K562 (cell line): ENCODE data around the gene SRBD1. TPM values are rescaled to one million over a fixed set of nuclear protein-coding genes. Genes with fewer than 3 reads are reported as not detected.

Experiments
- ATAC-seq: fragments of 200-7000 bp; cut with Tn5 transposase; 3 replicates; pipeline ENCODE4 v1.9.1; 2020; ENCODE audit warnings: moderate library complexity
- BruUV-seq: library from RNA; stranded (reverse); fragments of 400-500 nt; replicated peaks from 2 replicates; lab custom pipeline; 2021; lab: Mats Ljungman, UMichigan
- CTCF ChIA-PET: fragments of 300-600 bp; formaldehyde crosslinking; extraction: SDS; loops from one replicate; lab custom pipeline; 2021; ENCODE audit warnings: low intra/inter-chr PET ratio; lab: Yijun Ruan, JAX
- POLR2A ChIA-PET: fragments of 300-600, 350-650 bp; sonication (Branson Sonifier 250); formaldehyde crosslinking; extraction: SDS; loops from one replicate; lab custom pipeline; 2021; ENCODE audit warnings: antibody characterized with exemption, inconsistent platforms; lab: Yijun Ruan, JAX
- DNase-seq, 4 experiments: peaks; one replicate each; pipeline versions ENCODE4 v3.0.0 to v3.0.0-alpha.2; 2011 to 2018; ENCODE audit warnings: low spot score in 3 of 4, mixed read lengths in 3 of 4; ENCODE audit errors: extremely low read depth in 1 of 4
- FAIRE-seq: peaks from 2 replicates; lab custom pipeline; 2011; peaks lifted over from hg19 to GRCh38; lab: Jason Lieb, UNC
- H2AFZ ChIP-seq: 2 replicates; pipeline ENCODE4 v1.6.0; 2011; ENCODE audit warnings: low read depth, low read length, control low read depth, inconsistent platforms
- H3K27ac ChIP-seq: fragments of 200-600 bp; 3 replicates; pipeline ENCODE4 v1.8.0; 2011; ENCODE audit warnings: low read depth, mild to moderate bottlenecking, control low read depth, inconsistent platforms, low read length, moderate library complexity, mixed read lengths; ENCODE audit errors: extremely low read depth
- H3K27me3 ChIP-seq, 2 experiments: fragments of 300-600 bp in 1 of 2; 2 replicates in 1 of 2; 3 replicates in 1 of 2; pipeline versions ENCODE4 v1.6.0 to v1.8.0; 2011; ENCODE audit warnings: inconsistent platforms in 2 of 2, low read length in 2 of 2, mild to moderate bottlenecking in 1 of 2, mixed read lengths in 1 of 2, moderate library complexity in 1 of 2; ENCODE audit not compliant: control insufficient read depth in 2 of 2, insufficient read depth in 2 of 2
- H3K36me3 ChIP-seq: fragments of 300-600 bp; 3 replicates; pipeline ENCODE4 v1.8.0; 2011; ENCODE audit warnings: mild to moderate bottlenecking, low read length, inconsistent platforms; ENCODE audit not compliant: control insufficient read depth, insufficient read depth
- H3K4me1 ChIP-seq, 2 experiments: fragments of 200-600 bp in 1 of 2; replicated peaks in 1 of 2; 2 replicates in 1 of 2; 3 replicates in 1 of 2; pipeline versions ENCODE4 v1.5.1 to v1.8.0; 2011; ENCODE audit warnings: inconsistent platforms in 2 of 2, low read length in 2 of 2, mild to moderate bottlenecking in 1 of 2, mixed read lengths in 1 of 2, moderate library complexity in 1 of 2; ENCODE audit not compliant: control insufficient read depth in 2 of 2, insufficient read depth in 2 of 2
- H3K4me2 ChIP-seq: 2 replicates; pipeline ENCODE4 v1.6.1; 2011; ENCODE audit warnings: low read length, control low read depth, inconsistent platforms, mixed read lengths; ENCODE audit not compliant: insufficient read depth
- H3K4me3 ChIP-seq: fragments of 200-600 bp; sonication (generic), shearing (Covaris generic); 2 replicates; pipeline ENCODE4 v1.5.1; 2016; ENCODE audit warnings: control low read depth, inconsistent platforms
- H3K79me2 ChIP-seq: fragments of 200-600 bp; 3 replicates; pipeline ENCODE4 v1.8.0; 2011; ENCODE audit warnings: low read length, inconsistent platforms; ENCODE audit not compliant: control insufficient read depth, insufficient read depth
- H3K9ac ChIP-seq, 2 experiments: 2 replicates each; pipeline versions ENCODE4 v1.6.0 to v1.6.1; 2011; ENCODE audit warnings: low read depth in 2 of 2, low read length in 2 of 2, control low read depth in 1 of 2, inconsistent platforms in 1 of 2, mild to moderate bottlenecking in 1 of 2, mixed read lengths in 1 of 2; ENCODE audit not compliant: insufficient read depth in 1 of 2
- H3K9me1 ChIP-seq: one replicate; pipeline ENCODE4 v1.6.0; 2011; ENCODE audit warnings: inconsistent platforms, mild to moderate bottlenecking, low read length, moderate library complexity; ENCODE audit not compliant: control insufficient read depth, insufficient read depth
- H3K9me3 ChIP-seq: replicated peaks from 2 replicates; pipeline ENCODE4 v1.5.1; 2011; ENCODE audit warnings: low read depth, low read length, inconsistent platforms; ENCODE audit not compliant: control insufficient read depth, insufficient read depth
- H4K20me1 ChIP-seq: replicated peaks from 2 replicates; pipeline ENCODE4 v1.6.1; 2011; ENCODE audit warnings: low read length, inconsistent platforms, mixed read lengths; ENCODE audit not compliant: control insufficient read depth, insufficient read depth
- CBX3 ChIP-seq, 2 experiments: IDR thresholded peaks; 1 replicate in 1 of 2; 2 replicates in 1 of 2; pipeline ENCODE4 v1.6.1; 2012; ENCODE audit warnings: inconsistent platforms in 2 of 2, low read length in 2 of 2, borderline replicate concordance in 1 of 2, control low read depth in 1 of 2
- CSDE1 ChIP-seq, 2 experiments: fragments of 450-650 bp; IDR thresholded peaks; 2 replicates each; pipeline ENCODE4 v1.6.1; 2016; ENCODE audit warnings: mild to moderate bottlenecking in 1 of 2
- CXXC5 ChIP-seq: fragments of 250-450 bp; sonication (Bioruptor Pico); IDR thresholded peaks from 2 replicates; pipeline ENCODE4 v1.8.0; 2022; ENCODE audit warnings: inconsistent platforms, mild to moderate bottlenecking, moderate library complexity
- ELF1 ChIP-seq: fragments of 200-800 bp; sonication (Bioruptor generic); IDR thresholded peaks from 2 replicates; pipeline ENCODE4 v1.6.1; 2016; ENCODE audit warnings: missing genetic modification characterization, missing compliant biosample characterization
- EWSR1 ChIP-seq: fragments of 450-650 bp; IDR thresholded peaks from 2 replicates; pipeline ENCODE4 v1.6.1; 2018; ENCODE audit warnings: borderline replicate concordance, mild to moderate bottlenecking, low read depth, moderate library complexity; ENCODE audit not compliant: partially characterized antibody
- FOXK2 ChIP-seq, 2 experiments: fragments of 450-650 bp; IDR thresholded peaks in 1 of 2; conservative IDR thresholded peaks in 1 of 2; 2 replicates each; pipeline ENCODE4 v1.6.1; 2016; ENCODE audit warnings: low read depth in 2 of 2, mild to moderate bottlenecking in 1 of 2
- FOXM1 ChIP-seq, 2 experiments: fragments of 450-650 bp in 1 of 2; sonication (generic) in 1 of 2; formaldehyde crosslinking in 1 of 2; IDR thresholded peaks; 2 replicates each; pipeline versions ENCODE4 v1.6.1 to v1.9.0; 2017 to 2022; ENCODE audit warnings: low read depth in 2 of 2, mild to moderate bottlenecking in 2 of 2, missing genetic modification reagents in 1 of 2, moderate library complexity in 1 of 2
- GATA2 ChIP-seq: sonication (generic); formaldehyde crosslinking; IDR thresholded peaks from 2 replicates; pipeline ENCODE4 v1.4.0; 2020; ENCODE audit warnings: mild to moderate bottlenecking, missing genetic modification reagents
- MAFG ChIP-seq: fragments of 450-650 bp; conservative IDR thresholded peaks from 2 replicates; pipeline ENCODE4 v1.6.1; 2016; ENCODE audit warnings: missing genetic modification characterization, missing compliant biosample characterization
- MCM5 ChIP-seq: fragments of 450-650 bp; IDR thresholded peaks from 2 replicates; pipeline ENCODE4 v1.6.1; 2016; ENCODE audit warnings: low read depth
- PRPF4 ChIP-seq: fragments of 200-400 bp; formaldehyde crosslinking; IDR thresholded peaks from one replicate; pipeline ENCODE4 v1.6.1; 2017; ENCODE audit warnings: low read length, low read depth, mild to moderate bottlenecking; ENCODE audit not compliant: insufficient read depth, poor library complexity, severe bottlenecking
- RNF2 ChIP-seq: sonication (generic); IDR thresholded peaks from 2 replicates; pipeline ENCODE4 v1.6.1; 2016
- RUNX1 ChIP-seq: sonication (generic); IDR thresholded peaks from 2 replicates; pipeline ENCODE4 v1.6.1; 2016; ENCODE audit warnings: antibody characterized with exemption, low read depth
- STAT5B ChIP-seq: fragments of 250-450 bp; sonication (Bioruptor Pico); IDR thresholded peaks from 2 replicates; pipeline ENCODE4 v1.8.0; 2021; ENCODE audit warnings: mild to moderate bottlenecking, inconsistent platforms
- YY1 ChIP-seq, 3 experiments: IDR thresholded peaks; 2 replicates each; pipeline ENCODE4 v1.6.1; 2011; ENCODE audit warnings: low read length in 2 of 3, mild to moderate bottlenecking in 2 of 3, moderate library complexity in 2 of 3, borderline replicate concordance in 1 of 3, control low read depth in 1 of 3, low read depth in 1 of 3; ENCODE audit not compliant: insufficient read depth in 3 of 3, insufficient replicate concordance in 2 of 3, control insufficient read depth in 1 of 3, insufficient read length in 1 of 3; ENCODE audit errors: extremely low read depth in 1 of 3
- ZNF445 ChIP-seq: fragments of 250-450 bp; sonication (Bioruptor Pico); IDR thresholded peaks from 2 replicates; pipeline ENCODE4 v1.4.0; 2020; ENCODE audit warnings: low read depth, mild to moderate bottlenecking, moderate library complexity
- ZNF584 ChIP-seq: fragments of 200-800 bp; sonication (Bioruptor generic); IDR thresholded peaks from 2 replicates; pipeline ENCODE4 v1.6.1; 2016; ENCODE audit warnings: low read depth, mild to moderate bottlenecking, missing genetic modification characterization, missing compliant biosample characterization
- ZNF740 ChIP-seq, 3 experiments: fragments of 200-800 bp in 1 of 3; sonication (Bioruptor generic) in 1 of 3; sonication (generic) in 1 of 3; formaldehyde crosslinking in 1 of 3; IDR thresholded peaks; 2 replicates each; pipeline versions ENCODE4 v1.6.1 to v1.8.0; 2016 to 2022; ENCODE audit warnings: mild to moderate bottlenecking in 2 of 3, missing compliant biosample characterization in 2 of 3, missing genetic modification characterization in 2 of 3, missing genetic modification reagents in 1 of 3
- WGBS: fragments of 100-300 bp; shearing (Covaris generic); methylation state at CpG from one replicate; pipeline ENCODE4 v1.1.6; 2016; ENCODE audit warnings: low coverage, mixed read lengths; ENCODE audit not compliant: insufficient coverage; ENCODE audit errors: missing lambda C conversion rate; 5-methylcytosine and 5-hydroxymethylcytosine counted together
- in situ Hi-C: fragments of 300-500 bp; cut with MboI; formaldehyde crosslinking; loops from 4 replicates; pipeline ENCODE4 v1.15.0; 2018; ENCODE audit warnings: inconsistent platforms, mixed read lengths
- intact Hi-C: fragments of 100-400 bp; cut with micrococcal nuclease; formaldehyde crosslinking; loops from 2 replicates; pipeline ENCODE4 v1.14.2; 2022
- polyA plus RNA-seq, 8 experiments: library from polyadenylated mRNA; depleted of rRNA in 4 of 8; stranded (reverse) in 5 of 8; unstranded in 3 of 8; fragments of >200 nt; fragmentation: Nextera tagmentation in 2 of 8; fragmentation: Illumina TruSeq in 1 of 8; extraction: Ambion mirVana in 2 of 8; extraction: Trizol in 1 of 8; gene quantifications; 2 replicates each; pipeline versions ENCODE4 v1.2.1 to v1.2.3, GENCODE V29; 2011 to 2014; ENCODE audit warnings: inconsistent platforms in 1 of 8, missing spikeins in 1 of 8
- total RNA-seq, 7 experiments: library from RNA; depleted of rRNA in 6 of 7; stranded (reverse); fragments of >200 nt in 6 of 7; fragmentation: Illumina TruSeq in 2 of 7; extraction: Trizol in 2 of 7; gene quantifications; 2 replicates each; pipeline versions ENCODE4 v1.2.1 to v1.2.3, GENCODE V29; 2011 to 2021; ENCODE audit warnings: low replicate concordance in 1 of 7
- TF ChIP-seq, protein P1 (sequence below): sonication (generic); formaldehyde crosslinking; IDR thresholded peaks from 2 replicates; pipeline ENCODE4 v1.8.0; 2022; ENCODE audit warnings: mild to moderate bottlenecking, missing genetic modification reagents

Gene SRBD1
- total and polyA plus RNA-seq, 9 of the 15 experiments (the other 6 are each of a cell fraction or from before 2014, with no cell fraction given): 6.9 to 23.2 (median 14.7) TPM

DNA sequence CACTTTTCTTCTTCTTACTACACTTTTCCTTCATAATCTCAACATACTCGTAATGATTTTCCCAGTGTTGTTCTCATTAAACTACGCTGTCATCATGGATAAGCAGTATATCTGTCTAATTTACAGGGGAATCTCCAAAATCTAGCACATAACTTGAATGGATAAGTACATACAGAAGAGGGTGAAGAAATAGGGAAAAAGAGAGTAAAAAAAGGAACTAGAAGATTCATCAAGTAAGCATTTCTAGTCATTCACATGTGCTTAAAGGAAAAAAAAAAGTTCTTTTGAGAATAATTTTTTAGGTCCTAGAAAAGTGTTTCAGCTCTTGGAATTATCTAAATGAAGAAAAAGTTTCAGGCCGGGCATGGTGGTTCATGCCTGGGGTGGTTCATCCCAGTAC, 51.6 kb downstream of the SRBD1 start:
- in situ Hi-C loops: no loop called here
- ATAC-seq (no peak), DNase-seq (no peak), FAIRE-seq (no peak)
- H3K9me1 ChIP-seq: no peaks in the 10 kb centered on the region
- H3K27me3 ChIP-seq: no peaks in the 10 kb centered on the region
- no peaks in the 10 kb centered on the region for H3K36me3 ChIP-seq
- H3K9me3 ChIP-seq: no peaks in the 10 kb centered on the region
- no peak for TF ChIP-seq MCM5
- TF ChIP-seq, protein P1, sequence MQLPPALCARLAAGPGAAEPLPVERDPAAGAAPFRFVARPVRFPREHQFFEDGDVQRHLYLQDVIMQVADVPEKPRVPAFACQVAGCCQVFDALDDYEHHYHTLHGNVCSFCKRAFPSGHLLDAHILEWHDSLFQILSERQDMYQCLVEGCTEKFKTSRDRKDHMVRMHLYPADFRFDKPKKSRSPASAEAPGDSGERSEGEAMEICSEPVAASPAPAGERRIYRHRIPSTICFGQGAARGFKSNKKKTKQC (CRISPR knock-in tag): no peak
- no peak for TF ChIP-seq ZNF445 (CRISPR knock-in tag)
- no peak for TF ChIP-seq PRPF4
- no peak for TF ChIP-seq MAFG
- TF ChIP-seq FOXM1 (IDR thresholded peaks at IDR 0.05; ENCODE audit: low read depth): no peak
- TF ChIP-seq FOXM1 (CRISPR knock-in tag; IDR thresholded peaks at IDR 0.05; ENCODE audit: low read depth): no peak
- no peak for TF ChIP-seq CSDE1 (IDR thresholded peaks at IDR 0.05)
- no peak for TF ChIP-seq YY1 (IDR thresholded peaks at IDR 0.05; ENCODE audit: borderline replicate concordance in 1 of 3, control insufficient read depth in 1 of 3, extremely low read depth in 1 of 3, insufficient read depth in 3 of 3, insufficient read length in 1 of 3, insufficient replicate concordance in 2 of 3, low read depth in 1 of 3, low read length in 2 of 3)
- TF ChIP-seq GATA2: no peak
- no peak for TF ChIP-seq ZNF740 (CRISPR knock-in tag; IDR thresholded peaks at IDR 0.05)
- no peak for TF ChIP-seq ZNF740 (tag; IDR thresholded peaks at IDR 0.05)
- no peak for TF ChIP-seq ELF1 (tag)
- TF ChIP-seq STAT5B (CRISPR knock-in tag): no peak
- TF ChIP-seq RUNX1: no peak
- TF ChIP-seq EWSR1: no peak
- no peak for TF ChIP-seq ZNF584
- TF ChIP-seq RNF2: no peak
- TF ChIP-seq FOXK2 (conservative IDR thresholded peaks at IDR 0.05 in 1 of 2, IDR thresholded peaks at IDR 0.05 in 1 of 2; ENCODE audit: low read depth in 2 of 2): no peak
- TF ChIP-seq CXXC5 (CRISPR knock-in tag): no peak
- no peak for TF ChIP-seq CBX3 (IDR thresholded peaks at IDR 0.05; ENCODE audit: borderline replicate concordance in 1 of 2, low read length in 2 of 2)
- BruUV-seq: no TSS peak
- H3K9ac ChIP-seq: no peak overlapping the region
- no peak overlapping the region for H3K27ac ChIP-seq
- ChIA-PET POLR2A (interaction anchor here (0.6 kb wide), 1 partner anchor 59 kb away, joined by 3 read pairs; no protein-coding TSS in a partner anchor), CTCF (no interaction called here)
- WGBS: 92% methylated on average over 3 of the region's 3 CpGs
- intact Hi-C loops: no loop called here
- H3K4me2 ChIP-seq: no peak overlapping the region
- H3K79me2 ChIP-seq: no peaks in the 10 kb centered on the region
- no peaks in the 10 kb centered on the region for H3K4me1 ChIP-seq
- H4K20me1 ChIP-seq: no peaks in the 10 kb centered on the region
- H2AFZ ChIP-seq: no peak overlapping the region
- H3K4me3 ChIP-seq: no peak overlapping the region
